ENCODE results near the gene IRS1.

- no peak for TF ChIP-seq CTCF (conservative IDR thresholded peaks at IDR 0.05 in 1 of 2, IDR thresholded peaks at IDR 0.05 in 1 of 2; ENCODE audit: low read depth in 1 of 2, low read length in 2 of 2)
- no peak for TF ChIP-seq EZH2 (IDR thresholded peaks at IDR 0.05; ENCODE audit: low read length, missing control alignments)
Measured at GRCh38 chr2:226703514-226703913, 96.1 kb downstream of the IRS1 start.

All from fibroblast of lung (primary cell).